ENCODE measurements around the gene PARP4.
"Not testable (repeated sequence)": the region's sequence is repeated elsewhere in the genome, so short reads cannot be mapped to it uniquely, and the experiment has no call there.

The PARP4 gene

GRCh38 chr13:24380227-24380626 is 132.4 kb downstream of the PARP4 start:
- in situ Hi-C loops (cut with MboI; ENCODE audit: low sequenced_read_pairs): not testable (repeated sequence)

GRCh38 chr13:24371273-24371672 is 141.3 kb downstream of the PARP4 start:
- in situ Hi-C loops (cut with MboI; ENCODE audit: low sequenced_read_pairs): not testable (repeated sequence)
